ENCODE results near the gene CSF2RB. TPM values are rescaled to one million over a fixed set of nuclear protein-coding genes. Genes with fewer than 3 reads are reported as not detected.

CSF2RB gene
- total and polyA plus RNA-seq, 10 of the 15 experiments (the other 5 are each of a cell fraction or from before 2014, with no cell fraction given): 0.82 to 12.5 (median 5.4) TPM

DNA sequence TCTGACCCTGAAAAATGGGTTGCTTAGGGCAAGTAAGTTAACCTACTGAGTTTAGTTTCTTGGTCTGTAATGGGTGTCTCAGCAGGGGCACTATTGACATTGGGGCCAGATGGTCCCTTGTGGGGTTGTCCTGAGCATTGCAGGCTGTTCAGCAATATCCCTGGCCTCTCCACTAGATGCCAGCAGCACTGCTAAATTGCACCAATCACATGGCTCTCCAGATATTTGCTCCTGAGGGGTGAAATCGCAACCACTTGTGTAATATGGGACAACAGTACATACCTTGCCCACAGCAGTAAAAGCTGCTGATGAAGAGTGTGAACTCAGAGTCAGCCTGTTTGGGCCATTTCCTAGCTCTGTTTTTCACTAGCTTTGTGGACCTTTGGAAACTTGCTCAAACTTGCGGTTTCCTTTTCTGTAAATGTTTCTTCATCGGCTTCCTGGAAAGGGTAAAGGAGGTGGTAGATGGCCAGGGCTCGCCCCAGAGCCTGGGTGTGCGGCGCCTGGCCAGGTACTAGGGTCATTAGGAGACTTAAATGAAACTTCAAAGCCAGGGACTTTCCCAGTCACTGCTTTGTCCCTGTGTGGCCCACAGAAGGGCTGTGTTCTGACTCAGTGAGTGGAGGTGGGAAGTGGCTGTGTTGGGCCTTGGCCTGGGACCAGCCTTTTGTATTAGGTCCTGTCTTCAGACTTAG lies 39.7 kb upstream of the CSF2RB start (continued):
- TF ChIP-seq SPI1 (IDR thresholded peaks at IDR 0.05; ENCODE audit: borderline replicate concordance, insufficient read depth, low read depth, low read length) (peak; percentile 56; the same call in 1 of the 2 replicates), TCF3 (IDR thresholded peaks at IDR 0.05; ENCODE audit: borderline replicate concordance, insufficient read depth, low read depth, low read length) (no peak), EP300 (IDR thresholded peaks at IDR 0.05; ENCODE audit: borderline replicate concordance in 1 of 2, control insufficient read depth in 1 of 2, low read depth in 2 of 2, low read length in 2 of 2) (0 out of 4 replicates have a peak, but pooled peaks have one; percentile 4 to 16), EED (IDR thresholded peaks at IDR 0.05; ENCODE audit: low read depth) (peak; percentile 76; the same call in 1 of the 2 replicates), MXI1 (IDR thresholded peaks at IDR 0.05; ENCODE audit: low read depth, low read length) (no peak), HDAC6 (IDR thresholded peaks at IDR 0.05; ENCODE audit: unreplicated experiment) (no peak), ZNF24 (IDR thresholded peaks at IDR 0.05) (no peak), IKZF1 (conservative IDR thresholded peaks at IDR 0.05) (peak; percentile 89), ASH2L (IDR thresholded peaks at IDR 0.05; ENCODE audit: borderline replicate concordance, low read depth) (no peak), SMAD5 (IDR thresholded peaks at IDR 0.05; ENCODE audit: low read depth) (no peak), ZNF207 (IDR thresholded peaks at IDR 0.05; ENCODE audit: borderline replicate concordance) (no peak), TBL1XR1 (IDR thresholded peaks at IDR 0.05; ENCODE audit: low read depth, low read length) (no peak), RAD51 (IDR thresholded peaks at IDR 0.05) (no peak), POU2F2 (IDR thresholded peaks at IDR 0.05; ENCODE audit: borderline replicate concordance, low read depth, low read length) (no peak), RFX5 (IDR thresholded peaks at IDR 0.05; ENCODE audit: low read depth, low read length) (no peak), ZNF274 (IDR thresholded peaks at IDR 0.05; ENCODE audit: insufficient read depth, insufficient read length) (no peak)
- TF ChIP-seq, protein P1, sequence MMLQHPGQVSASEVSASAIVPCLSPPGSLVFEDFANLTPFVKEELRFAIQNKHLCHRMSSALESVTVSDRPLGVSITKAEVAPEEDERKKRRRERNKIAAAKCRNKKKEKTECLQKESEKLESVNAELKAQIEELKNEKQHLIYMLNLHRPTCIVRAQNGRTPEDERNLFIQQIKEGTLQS (IDR thresholded peaks at IDR 0.05; ENCODE audit: borderline replicate concordance, extremely low read depth, low read depth, low read length): no peak
- TF ChIP-seq, protein P2, sequence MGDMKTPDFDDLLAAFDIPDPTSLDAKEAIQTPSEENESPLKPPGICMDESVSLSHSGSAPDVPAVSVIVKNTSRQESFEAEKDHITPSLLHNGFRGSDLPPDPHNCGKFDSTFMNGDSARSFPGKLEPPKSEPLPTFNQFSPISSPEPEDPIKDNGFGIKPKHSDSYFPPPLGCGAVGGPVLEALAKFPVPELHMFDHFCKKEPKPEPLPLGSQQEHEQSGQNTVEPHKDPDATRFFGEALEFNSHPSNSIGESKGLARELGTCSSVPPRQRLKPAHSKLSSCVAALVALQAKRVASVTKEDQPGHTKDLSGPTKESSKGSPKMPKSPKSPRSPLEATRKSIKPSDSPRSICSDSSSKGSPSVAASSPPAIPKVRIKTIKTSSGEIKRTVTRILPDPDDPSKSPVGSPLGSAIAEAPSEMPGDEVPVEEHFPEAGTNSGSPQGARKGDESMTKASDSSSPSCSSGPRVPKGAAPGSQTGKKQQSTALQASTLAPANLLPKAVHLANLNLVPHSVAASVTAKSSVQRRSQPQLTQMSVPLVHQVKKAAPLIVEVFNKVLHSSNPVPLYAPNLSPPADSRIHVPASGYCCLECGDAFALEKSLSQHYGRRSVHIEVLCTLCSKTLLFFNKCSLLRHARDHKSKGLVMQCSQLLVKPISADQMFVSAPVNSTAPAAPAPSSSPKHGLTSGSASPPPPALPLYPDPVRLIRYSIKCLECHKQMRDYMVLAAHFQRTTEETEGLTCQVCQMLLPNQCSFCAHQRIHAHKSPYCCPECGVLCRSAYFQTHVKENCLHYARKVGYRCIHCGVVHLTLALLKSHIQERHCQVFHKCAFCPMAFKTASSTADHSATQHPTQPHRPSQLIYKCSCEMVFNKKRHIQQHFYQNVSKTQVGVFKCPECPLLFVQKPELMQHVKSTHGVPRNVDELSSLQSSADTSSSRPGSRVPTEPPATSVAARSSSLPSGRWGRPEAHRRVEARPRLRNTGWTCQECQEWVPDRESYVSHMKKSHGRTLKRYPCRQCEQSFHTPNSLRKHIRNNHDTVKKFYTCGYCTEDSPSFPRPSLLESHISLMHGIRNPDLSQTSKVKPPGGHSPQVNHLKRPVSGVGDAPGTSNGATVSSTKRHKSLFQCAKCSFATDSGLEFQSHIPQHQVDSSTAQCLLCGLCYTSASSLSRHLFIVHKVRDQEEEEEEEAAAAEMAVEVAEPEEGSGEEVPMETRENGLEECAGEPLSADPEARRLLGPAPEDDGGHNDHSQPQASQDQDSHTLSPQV (IDR thresholded peaks at IDR 0.05): no peak
- TF ChIP-seq, protein P3, sequence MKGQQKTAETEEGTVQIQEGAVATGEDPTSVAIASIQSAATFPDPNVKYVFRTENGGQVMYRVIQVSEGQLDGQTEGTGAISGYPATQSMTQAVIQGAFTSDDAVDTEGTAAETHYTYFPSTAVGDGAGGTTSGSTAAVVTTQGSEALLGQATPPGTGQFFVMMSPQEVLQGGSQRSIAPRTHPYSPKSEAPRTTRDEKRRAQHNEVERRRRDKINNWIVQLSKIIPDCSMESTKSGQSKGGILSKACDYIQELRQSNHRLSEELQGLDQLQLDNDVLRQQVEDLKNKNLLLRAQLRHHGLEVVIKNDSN (IDR thresholded peaks at IDR 0.05; ENCODE audit: borderline replicate concordance, extremely low read length, insufficient read depth, low read depth, low read length): no peak
- TF ChIP-seq, protein P4, sequence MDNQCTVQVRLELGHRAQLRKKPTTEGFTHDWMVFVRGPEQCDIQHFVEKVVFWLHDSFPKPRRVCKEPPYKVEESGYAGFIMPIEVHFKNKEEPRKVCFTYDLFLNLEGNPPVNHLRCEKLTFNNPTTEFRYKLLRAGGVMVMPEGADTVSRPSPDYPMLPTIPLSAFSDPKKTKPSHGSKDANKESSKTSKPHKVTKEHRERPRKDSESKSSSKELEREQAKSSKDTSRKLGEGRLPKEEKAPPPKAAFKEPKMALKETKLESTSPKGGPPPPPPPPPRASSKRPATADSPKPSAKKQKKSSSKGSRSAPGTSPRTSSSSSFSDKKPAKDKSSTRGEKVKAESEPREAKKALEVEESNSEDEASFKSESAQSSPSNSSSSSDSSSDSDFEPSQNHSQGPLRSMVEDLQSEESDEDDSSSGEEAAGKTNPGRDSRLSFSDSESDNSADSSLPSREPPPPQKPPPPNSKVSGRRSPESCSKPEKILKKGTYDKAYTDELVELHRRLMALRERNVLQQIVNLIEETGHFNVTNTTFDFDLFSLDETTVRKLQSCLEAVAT (IDR thresholded peaks at IDR 0.05): no peak
- TF ChIP-seq, protein P5, sequence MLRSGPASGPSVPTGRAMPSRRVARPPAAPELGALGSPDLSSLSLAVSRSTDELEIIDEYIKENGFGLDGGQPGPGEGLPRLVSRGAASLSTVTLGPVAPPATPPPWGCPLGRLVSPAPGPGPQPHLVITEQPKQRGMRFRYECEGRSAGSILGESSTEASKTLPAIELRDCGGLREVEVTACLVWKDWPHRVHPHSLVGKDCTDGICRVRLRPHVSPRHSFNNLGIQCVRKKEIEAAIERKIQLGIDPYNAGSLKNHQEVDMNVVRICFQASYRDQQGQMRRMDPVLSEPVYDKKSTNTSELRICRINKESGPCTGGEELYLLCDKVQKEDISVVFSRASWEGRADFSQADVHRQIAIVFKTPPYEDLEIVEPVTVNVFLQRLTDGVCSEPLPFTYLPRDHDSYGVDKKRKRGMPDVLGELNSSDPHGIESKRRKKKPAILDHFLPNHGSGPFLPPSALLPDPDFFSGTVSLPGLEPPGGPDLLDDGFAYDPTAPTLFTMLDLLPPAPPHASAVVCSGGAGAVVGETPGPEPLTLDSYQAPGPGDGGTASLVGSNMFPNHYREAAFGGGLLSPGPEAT (IDR thresholded peaks at IDR 0.05; ENCODE audit: low read depth): peak; percentile 78

Measured in GM12878 (cell line).